Measurements from ENCODE around the gene EMSY.

DNA sequence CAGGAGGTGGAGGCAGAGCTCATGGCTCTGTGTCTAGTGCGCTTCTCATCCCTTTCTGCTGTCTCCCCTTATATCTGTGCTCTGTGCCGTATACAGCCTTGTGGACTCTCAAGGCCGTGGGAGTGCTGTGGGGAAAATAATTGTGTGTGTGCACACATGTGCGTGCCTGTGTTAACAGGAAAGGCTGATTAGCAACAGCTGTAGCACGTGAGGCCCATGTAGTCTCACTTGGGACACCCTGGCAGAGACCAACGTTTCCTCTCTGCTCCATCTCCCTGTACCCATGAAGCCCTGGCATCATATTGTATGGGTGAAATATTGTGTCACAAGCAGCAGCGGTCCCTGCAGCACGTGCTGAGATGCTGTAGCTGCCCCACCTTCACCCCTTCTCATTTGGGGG, 116.4 kb downstream of the EMSY start:
- TF ChIP-seq, protein P1, sequence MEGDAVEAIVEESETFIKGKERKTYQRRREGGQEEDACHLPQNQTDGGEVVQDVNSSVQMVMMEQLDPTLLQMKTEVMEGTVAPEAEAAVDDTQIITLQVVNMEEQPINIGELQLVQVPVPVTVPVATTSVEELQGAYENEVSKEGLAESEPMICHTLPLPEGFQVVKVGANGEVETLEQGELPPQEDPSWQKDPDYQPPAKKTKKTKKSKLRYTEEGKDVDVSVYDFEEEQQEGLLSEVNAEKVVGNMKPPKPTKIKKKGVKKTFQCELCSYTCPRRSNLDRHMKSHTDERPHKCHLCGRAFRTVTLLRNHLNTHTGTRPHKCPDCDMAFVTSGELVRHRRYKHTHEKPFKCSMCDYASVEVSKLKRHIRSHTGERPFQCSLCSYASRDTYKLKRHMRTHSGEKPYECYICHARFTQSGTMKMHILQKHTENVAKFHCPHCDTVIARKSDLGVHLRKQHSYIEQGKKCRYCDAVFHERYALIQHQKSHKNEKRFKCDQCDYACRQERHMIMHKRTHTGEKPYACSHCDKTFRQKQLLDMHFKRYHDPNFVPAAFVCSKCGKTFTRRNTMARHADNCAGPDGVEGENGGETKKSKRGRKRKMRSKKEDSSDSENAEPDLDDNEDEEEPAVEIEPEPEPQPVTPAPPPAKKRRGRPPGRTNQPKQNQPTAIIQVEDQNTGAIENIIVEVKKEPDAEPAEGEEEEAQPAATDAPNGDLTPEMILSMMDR (IDR thresholded peaks at IDR 0.05) = no peak
- TF ChIP-seq EP300 (IDR thresholded peaks at IDR 0.05) (no peak), POLR2AphosphoS5 (IDR thresholded peaks at IDR 0.05) (no peak), POLR2A (IDR thresholded peaks at IDR 0.05) (no peak)

Data from sigmoid colon (tissue), 4 donors.